ENCODE measurements around the gene MACROH2A2. TPM values are rescaled to one million over a fixed set of nuclear protein-coding genes. Genes with fewer than 3 reads are reported as not detected.
A peak's percentile ranks its signal among the peaks of the same experiment; 100 is the strongest.

Gene MACROH2A2
- total RNA-seq, 6 experiments from 2014 or later = 0.69 to 1.1 TPM; not detected in 4

DNA sequence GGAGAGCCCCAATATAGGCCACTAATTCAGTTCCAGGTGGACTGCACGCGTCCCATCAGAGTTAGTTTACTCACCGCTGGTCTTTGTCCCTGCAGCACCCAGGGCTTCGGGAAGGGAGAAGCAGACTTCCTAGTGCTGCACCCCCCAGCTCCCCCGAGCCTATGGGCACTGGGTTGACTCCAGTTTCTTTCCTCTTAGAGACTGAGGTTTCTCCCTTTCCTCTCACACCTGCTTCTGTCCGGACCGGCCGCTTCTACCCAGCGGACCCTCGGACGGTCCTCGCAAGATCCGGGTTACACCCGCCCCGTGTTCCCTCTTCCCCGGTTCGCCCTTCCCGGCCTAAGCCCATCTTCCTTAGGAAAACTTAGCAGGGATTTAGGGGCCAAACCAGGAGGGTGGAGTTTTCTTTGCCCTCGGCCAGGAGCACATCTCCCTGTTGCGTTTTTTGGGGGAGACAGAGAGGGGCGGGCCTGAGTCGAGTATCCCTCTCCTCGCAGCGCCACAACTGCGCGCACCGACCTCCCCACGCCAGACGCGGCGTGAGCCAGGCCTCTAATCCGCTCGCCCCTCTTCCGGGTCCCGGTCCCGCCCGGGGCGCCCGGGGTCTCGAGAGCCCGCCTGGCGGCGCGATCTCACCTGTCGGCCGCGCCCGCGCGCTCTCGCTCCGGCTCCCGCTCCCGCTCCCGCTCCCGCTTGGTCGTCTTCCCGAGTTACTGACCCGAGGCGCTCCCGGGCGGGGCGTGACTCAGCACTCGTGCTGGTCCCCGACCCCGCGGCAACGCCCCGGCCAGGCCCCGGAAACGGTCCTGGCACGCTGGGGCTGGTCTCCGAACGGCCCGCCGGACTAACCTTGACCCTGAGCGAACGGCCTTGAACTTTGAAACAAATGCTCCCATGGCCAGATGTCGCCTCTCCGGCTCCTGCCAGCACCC is 79.7 kb downstream of the MACROH2A2 start, which contains the start of gene AIFM2:
Gene AIFM2 (minus strand): TSS at position 728 of the 932 bp plus-strand sequence. CDS start 8,741 bp downstream, outside the sequence.
- H3K27me3 Mint-ChIP-seq (ENCODE audit: insufficient read depth) = no peaks in the 10 kb centered on the region; the same call in 1 of the 2 replicates
- H3K9me3 Mint-ChIP-seq = no peaks in the 10 kb centered on the region
- peaks cover 32% of the 10 kb centered on the region for H3K4me1 Mint-ChIP-seq (ENCODE audit: low read depth)
- peak within 1 kb of the TSS; percentile 89 for H3K4me3 Mint-ChIP-seq
- H3K36me3 Mint-ChIP-seq (ENCODE audit: low read depth) = peaks cover 9% of the 10 kb centered on the region
- TF ChIP-seq CTCF (IDR thresholded peaks at IDR 0.05) = peak; percentile 30; the same call in 1 of the 2 replicates
- DNase-seq = peak; percentile 45
- peak within 1 kb of the TSS; percentile 86 for H3K27ac Mint-ChIP-seq

DNA sequence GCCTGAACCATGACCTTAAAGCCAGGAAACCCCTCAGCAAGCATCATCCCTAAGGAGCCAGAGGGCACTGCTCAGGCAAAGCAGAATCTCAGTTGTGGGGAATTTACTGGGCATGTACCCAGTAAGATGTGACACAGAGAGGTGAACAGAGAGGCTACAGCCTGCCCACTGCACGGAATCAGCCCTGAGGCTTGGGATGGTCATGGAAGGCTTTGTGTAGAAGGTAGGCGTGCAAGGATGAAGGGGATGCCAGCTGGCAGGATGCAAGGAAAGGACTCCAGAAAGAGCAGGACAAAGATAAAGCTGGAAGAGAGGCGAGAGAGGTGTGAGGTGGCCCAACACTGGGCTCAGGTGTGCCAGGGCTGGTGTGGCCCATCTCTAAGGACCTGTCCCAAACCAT is 82.4 kb downstream of the MACROH2A2 start:
- no peak for TF ChIP-seq CTCF (IDR thresholded peaks at IDR 0.05)
- H3K4me1 Mint-ChIP-seq (ENCODE audit: low read depth) = peaks cover 32% of the 10 kb centered on the region
- peaks cover 10% of the 10 kb centered on the region for H3K36me3 Mint-ChIP-seq (ENCODE audit: low read depth)
- DNase-seq = no peak
- no peak overlapping the region for H3K4me3 Mint-ChIP-seq
- H3K27me3 Mint-ChIP-seq (ENCODE audit: insufficient read depth) = no peaks in the 10 kb centered on the region; the same call in 1 of the 2 replicates
- H3K9me3 Mint-ChIP-seq = no peaks in the 10 kb centered on the region
- H3K27ac Mint-ChIP-seq = no peak overlapping the region

GRCh38 chr10:70135684-70136083 is 83.0 kb downstream of the MACROH2A2 start:
- TF ChIP-seq CTCF (IDR thresholded peaks at IDR 0.05) = no peak
- Mint-ChIP-seq H3K36me3 (ENCODE audit: low read depth) (peaks cover 10% of the 10 kb centered on the region), H3K27ac (no peak overlapping the region), H3K4me1 (ENCODE audit: low read depth) (peaks cover 26% of the 10 kb centered on the region), H3K4me3 (no peak overlapping the region), H3K27me3 (ENCODE audit: insufficient read depth) (no peaks in the 10 kb centered on the region; the same call in 1 of the 2 replicates), H3K9me3 (no peaks in the 10 kb centered on the region)
- no peak for DNase-seq

DNA sequence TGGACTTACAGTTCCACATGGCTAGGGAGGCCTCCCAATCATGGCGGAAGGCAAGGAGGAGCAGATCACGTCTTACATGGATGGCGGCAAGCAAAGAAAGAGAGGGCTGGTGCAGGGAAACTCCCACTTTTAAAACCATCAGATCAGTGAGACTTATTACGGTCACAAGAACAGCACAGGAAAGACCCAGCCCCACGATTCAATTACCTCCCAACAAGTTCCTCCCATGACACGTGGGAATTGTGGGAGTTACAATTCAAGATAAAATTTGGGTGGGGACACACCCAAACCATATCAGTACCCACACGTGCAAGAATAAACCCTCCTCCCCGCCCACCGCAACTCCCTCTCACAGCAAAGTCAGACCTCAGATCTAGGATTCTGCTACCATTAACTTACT is 84.5 kb downstream of the MACROH2A2 start:
- H3K36me3 Mint-ChIP-seq (ENCODE audit: low read depth) = peaks cover 10% of the 10 kb centered on the region
- H3K27me3 Mint-ChIP-seq (ENCODE audit: insufficient read depth) = no peaks in the 10 kb centered on the region; the same call in 1 of the 2 replicates
- H3K9me3 Mint-ChIP-seq = no peaks in the 10 kb centered on the region
- no peak for DNase-seq
- peaks cover 11% of the 10 kb centered on the region for H3K4me1 Mint-ChIP-seq (ENCODE audit: low read depth)
- TF ChIP-seq CTCF (IDR thresholded peaks at IDR 0.05) = no peak
- H3K27ac Mint-ChIP-seq = no peak overlapping the region
- no peak overlapping the region for H3K4me3 Mint-ChIP-seq

GRCh38 chr10:70137927-70138883 is 85.6 kb downstream of the MACROH2A2 start:
- no peak for DNase-seq
- peaks cover 10% of the 10 kb centered on the region for H3K36me3 Mint-ChIP-seq (ENCODE audit: low read depth)
- TF ChIP-seq CTCF (IDR thresholded peaks at IDR 0.05) = no peak
- H3K4me1 Mint-ChIP-seq (ENCODE audit: low read depth) = peaks cover 3% of the 10 kb centered on the region
- no peak overlapping the region for H3K4me3 Mint-ChIP-seq
- H3K9me3 Mint-ChIP-seq = no peaks in the 10 kb centered on the region
- no peak overlapping the region for H3K27ac Mint-ChIP-seq
- H3K27me3 Mint-ChIP-seq (ENCODE audit: insufficient read depth) = no peaks in the 10 kb centered on the region; the same call in 1 of the 2 replicates

Measured in HFFc6 (cell line).